Measurements from ENCODE around the gene RNF11. TPM values are rescaled to one million over a fixed set of nuclear protein-coding genes. Genes with fewer than 3 reads are reported as not detected.

Gene RNF11
- total and polyA plus RNA-seq, 2 of the 8 experiments (the other 6 are each of a cell fraction or from before 2014, with no cell fraction given) = 49.6 to 54.2 TPM

DNA sequence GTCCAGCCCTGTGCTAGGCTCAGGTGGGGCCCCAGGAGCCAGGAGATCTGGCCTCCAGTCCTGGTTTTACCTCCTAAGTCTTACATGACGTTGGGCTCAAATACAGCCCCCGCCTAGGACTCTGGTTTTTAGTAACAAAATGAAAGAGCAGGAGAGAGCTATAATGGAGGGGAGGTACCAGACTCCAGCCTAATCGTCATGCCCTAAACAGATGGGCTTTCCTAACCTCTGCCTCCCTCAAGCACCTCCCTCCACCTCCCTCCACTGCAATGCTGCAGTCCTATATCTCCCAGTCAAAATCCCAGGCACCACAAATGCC, 65.7 kb downstream of the RNF11 start:
- Histone ChIP-seq H3K79me1 (ENCODE audit: low read depth, low read length) (no peaks in the 10 kb centered on the region), H3K79me2 (ENCODE audit: control insufficient read depth in 1 of 2, insufficient read depth in 2 of 2, low read length in 2 of 2) (no peaks in the 10 kb centered on the region; a peak in 1 of 4 replicates), H2BK20ac (ENCODE audit: low read length) (no peak overlapping the region), H4K20me1 (replicated peaks in 1 of 2; ENCODE audit: control insufficient read depth in 1 of 2, insufficient read depth in 2 of 2, low read length in 2 of 2) (no peaks in the 10 kb centered on the region), H3K56ac (replicated peaks; ENCODE audit: insufficient read length, low read depth, low read length) (no peak overlapping the region), H3K23me2 (ENCODE audit: low read depth, low read length) (no peaks in the 10 kb centered on the region), H2AFZ (ENCODE audit: low read length) (no peak overlapping the region), H3K36me3 (ENCODE audit: control insufficient read depth in 2 of 4, insufficient read depth in 4 of 4, low read length in 3 of 4) (no peaks in the 10 kb centered on the region), H2BK120ac (replicated peaks; ENCODE audit: low read depth, low read length) (no peak overlapping the region), H3K4me2 (ENCODE audit: insufficient read depth in 1 of 2, low read depth in 2 of 2, low read length in 2 of 2) (no peak overlapping the region), H3K4ac (replicated peaks; ENCODE audit: insufficient read length, low read depth, low read length) (no peak overlapping the region), H3K4me1 (replicated peaks in 1 of 4; ENCODE audit: control insufficient read depth in 3 of 4, insufficient read depth in 4 of 4, low read length in 3 of 4) (peaks cover 0 to 6% (median under 1%) of the 10 kb centered on the region in 4 experiments; a peak in 1 of 7 replicates), H4K5ac (ENCODE audit: insufficient read length, low read depth, low read length) (no peak overlapping the region), H4K91ac (replicated peaks; ENCODE audit: insufficient read length, low read length) (no peak overlapping the region), H3K27me3 (replicated peaks in 1 of 4; ENCODE audit: control insufficient read depth in 3 of 4, extremely low read depth in 1 of 4, insufficient read depth in 3 of 4, low read length in 3 of 4) (no peaks in the 10 kb centered on the region; a peak in 1 of 7 replicates), H3K4me3 (ENCODE audit: extremely low read depth in 1 of 4, insufficient read depth in 2 of 4, low read depth in 3 of 4, low read length in 4 of 4) (no peak overlapping the region), H2AK5ac (ENCODE audit: low read depth, low read length) (no peak overlapping the region), H3K14ac (ENCODE audit: insufficient read length) (no peak overlapping the region), H2BK5ac (ENCODE audit: low read depth, low read length) (no peak overlapping the region), H4K8ac (ENCODE audit: extremely low read depth, insufficient read depth, low read length) (no peak overlapping the region), H3K9me3 (ENCODE audit: insufficient read depth in 2 of 2, low read depth in 1 of 2, low read length in 1 of 2) (peaks cover 0 to 3% of the 10 kb centered on the region in 2 experiments; a peak in 2 of 4 replicates), H3K9ac (replicated peaks in 1 of 4; ENCODE audit: extremely low read depth in 1 of 4, low read depth in 3 of 4, low read length in 3 of 4) (no peak overlapping the region), H3K27ac (ENCODE audit: low read depth, low read length) (no peak overlapping the region), H3K18ac (ENCODE audit: extremely low read depth, low read length) (no peak overlapping the region), H2BK12ac (ENCODE audit: low read depth, low read length) (no peak overlapping the region), H3K23ac (ENCODE audit: insufficient read length) (no peak overlapping the region), H2BK15ac (ENCODE audit: low read length) (no peak overlapping the region)
- CTCF ChIA-PET (ENCODE audit: partially characterized antibody) = no interaction called here
- TF ChIP-seq, protein P1, sequence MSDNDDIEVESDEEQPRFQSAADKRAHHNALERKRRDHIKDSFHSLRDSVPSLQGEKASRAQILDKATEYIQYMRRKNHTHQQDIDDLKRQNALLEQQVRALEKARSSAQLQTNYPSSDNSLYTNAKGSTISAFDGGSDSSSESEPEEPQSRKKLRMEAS (IDR thresholded peaks at IDR 0.05) = no peak
- TF ChIP-seq TAF1 (IDR thresholded peaks at IDR 0.05; ENCODE audit: low read depth, low read length) (no peak), SAP30 (IDR thresholded peaks at IDR 0.05; ENCODE audit: insufficient read depth, insufficient replicate concordance, low read length) (no peak), CHD2 (IDR thresholded peaks at IDR 0.05; ENCODE audit: low read length) (no peak), KDM4A (IDR thresholded peaks at IDR 0.05; ENCODE audit: low read depth, low read length, severe bottlenecking) (no peak), TCF12 (IDR thresholded peaks at IDR 0.05; ENCODE audit: low read depth, low read length) (no peak), CREB1 (IDR thresholded peaks at IDR 0.05) (no peak)
- TF ChIP-seq, protein P2, sequence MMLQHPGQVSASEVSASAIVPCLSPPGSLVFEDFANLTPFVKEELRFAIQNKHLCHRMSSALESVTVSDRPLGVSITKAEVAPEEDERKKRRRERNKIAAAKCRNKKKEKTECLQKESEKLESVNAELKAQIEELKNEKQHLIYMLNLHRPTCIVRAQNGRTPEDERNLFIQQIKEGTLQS (IDR thresholded peaks at IDR 0.05; ENCODE audit: insufficient read depth, low read depth, low read length) = no peak
- no peak for DNase-seq (ENCODE audit: low read depth in 1 of 2, low spot score in 2 of 2)
- 67% methylated on average over 3 of the region's 3 CpGs; no CpG with 5 or more reads in 1 of the 2 experiments for WGBS, 2 experiments (ENCODE audit: extremely low coverage in 1 of 2, insufficient coverage in 1 of 2, insufficient read length in 1 of 2, insufficient replicate concordance in 2 of 2, low coverage in 1 of 2, low lambda C conversion rate in 2 of 2, missing lambda C conversion rate in 1 of 2)
- POLR2A ChIA-PET (ENCODE audit: partially characterized antibody) = interaction anchor here (0.8 kb wide), 1 partner anchor 79 kb away, joined by 3 read pairs; no protein-coding TSS in a partner anchor
- FAIRE-seq = no peak
